SK-N-SH (cell line): ENCODE results near the gene FALEC. TPM values are rescaled to one million over a fixed set of nuclear protein-coding genes. Genes with fewer than 3 reads are reported as not detected.

Experiments
- CTCF ChIA-PET: fragments of 300-600, 350-600 bp; formaldehyde crosslinking; extraction: SDS; loops from one replicate; lab custom pipeline; 2021; lab: Yijun Ruan, JAX
- POLR2A ChIA-PET: fragments of 350-600 bp; sonication (Branson Sonifier 250); formaldehyde crosslinking; extraction: SDS; loops from one replicate; lab custom pipeline; 2020; ENCODE audit warnings: antibody characterized with exemption, inconsistent platforms; lab: Yijun Ruan, JAX
- DNase-seq: peaks from one replicate; pipeline ENCODE4 v3.0.0; 2012
- H2AFZ ChIP-seq: fragments of 200-600 bp; sonication (generic); 2 replicates; pipeline ENCODE4 v1.8.1; 2016; ENCODE audit warnings: antibody characterized with exemption, mild to moderate bottlenecking, low read depth
- H3F3A ChIP-seq: fragments of 200-600 bp; sonication (generic); replicated peaks from 2 replicates; pipeline ENCODE3; 2016; ENCODE audit warnings: antibody characterized with exemption, mild to moderate bottlenecking; ENCODE audit not compliant: insufficient read depth
- H3K27ac ChIP-seq, 2 experiments: fragments of 200-500 bp in 1 of 2; fragments of 200-600 bp in 1 of 2; sonication (Bioruptor generic) in 1 of 2; sonication (generic), shearing (Covaris generic) in 1 of 2; 2 replicates each; pipeline versions ENCODE4 v1.5.1 to v1.6.1; 2014 to 2016; ENCODE audit warnings: low read depth in 2 of 2, inconsistent platforms in 1 of 2, low read length in 1 of 2, mild to moderate bottlenecking in 1 of 2, mixed read lengths in 1 of 2
- H3K27me3 ChIP-seq: fragments of 200-600 bp; sonication (generic), shearing (Covaris generic); 2 replicates; pipeline ENCODE4 v1.6.1; 2016; ENCODE audit warnings: mixed run types; ENCODE audit not compliant: insufficient read depth
- H3K36me3 ChIP-seq, 2 experiments: fragments of 200-500 bp in 1 of 2; fragments of 200-600 bp in 1 of 2; sonication (Bioruptor generic) in 1 of 2; sonication (generic) in 1 of 2; replicated peaks in 1 of 2; 2 replicates each; pipeline versions ENCODE3 to v1.5.1; 2014 to 2016; ENCODE audit warnings: low read length in 1 of 2, mild to moderate bottlenecking in 1 of 2; ENCODE audit not compliant: insufficient read depth in 2 of 2, control insufficient read depth in 1 of 2
- H3K4me1 ChIP-seq, 2 experiments: fragments of 200-500 bp in 1 of 2; fragments of 200-600 bp in 1 of 2; sonication (Bioruptor generic) in 1 of 2; sonication (generic), shearing (Covaris generic) in 1 of 2; 2 replicates each; pipeline versions ENCODE4 v1.5.1 to v1.6.1; 2014 to 2016; ENCODE audit warnings: low read depth in 1 of 2, low read length in 1 of 2, mixed run types in 1 of 2; ENCODE audit not compliant: insufficient read depth in 2 of 2, control insufficient read depth in 1 of 2
- H3K4me2 ChIP-seq: fragments of 200-600 bp; sonication (generic), shearing (Covaris generic); 2 replicates; pipeline ENCODE4 v1.6.1; 2017; ENCODE audit warnings: mixed run types
- H3K4me3 ChIP-seq, 2 experiments: fragments of 200-500 bp in 1 of 2; fragments of 200-600 bp in 1 of 2; sonication (Bioruptor generic) in 1 of 2; sonication (generic), shearing (Covaris generic) in 1 of 2; 2 replicates each; pipeline versions ENCODE4 v1.5.1 to v1.8.1; 2014 to 2016; ENCODE audit warnings: low read depth in 2 of 2, inconsistent platforms in 1 of 2, low read length in 1 of 2, mild to moderate bottlenecking in 1 of 2, mixed read lengths in 1 of 2, moderate library complexity in 1 of 2
- H3K79me2 ChIP-seq: fragments of 200-600 bp; sonication (generic); 2 replicates; pipeline ENCODE4 v1.8.1; 2017; ENCODE audit warnings: mild to moderate bottlenecking; ENCODE audit not compliant: insufficient read depth
- H3K9ac ChIP-seq: fragments of 200-600 bp; sonication (generic); 2 replicates; pipeline ENCODE4 v1.6.1; 2017; ENCODE audit warnings: mixed run types
- H3K9me2 ChIP-seq: fragments of 200-600 bp; sonication (generic); 2 replicates; pipeline ENCODE4 v1.6.1; 2017; ENCODE audit warnings: mixed run types
- H3K9me3 ChIP-seq: fragments of 200-600 bp; sonication (generic); 2 replicates; pipeline ENCODE4 v1.6.1; 2017; ENCODE audit warnings: mixed run types, mild to moderate bottlenecking, moderate library complexity
- H4K20me1 ChIP-seq: fragments of 200-600 bp; sonication (generic); 2 replicates; pipeline ENCODE4 v1.6.1; 2017; ENCODE audit warnings: mild to moderate bottlenecking, mixed run types; ENCODE audit not compliant: insufficient read depth
- CHD2 ChIP-seq: fragments of 150-350 bp; IDR thresholded peaks from 2 replicates; pipeline ENCODE4 v1.6.1; 2018; ENCODE audit warnings: low read length; ENCODE audit not compliant: partially characterized antibody
- ELF1 ChIP-seq: IDR thresholded peaks from 2 replicates; pipeline ENCODE4 v1.4.0; 2012
- EP300 ChIP-seq, 2 experiments: IDR thresholded peaks; 2 replicates each; pipeline versions ENCODE4 v1.4.0 to v1.6.1; 2012; ENCODE audit warnings: borderline replicate concordance in 1 of 2, low read depth in 1 of 2, low read length in 1 of 2
- FOSL2 ChIP-seq: IDR thresholded peaks from 2 replicates; pipeline ENCODE4 v1.4.0; 2012; ENCODE audit warnings: low read depth, mild to moderate bottlenecking, moderate library complexity, borderline replicate concordance
- GABPA ChIP-seq: IDR thresholded peaks from 2 replicates; pipeline ENCODE4 v1.4.0; 2012; ENCODE audit warnings: low read depth, mild to moderate bottlenecking
- JUND ChIP-seq: IDR thresholded peaks from 2 replicates; pipeline ENCODE4 v1.4.0; 2012
- MAX ChIP-seq: IDR thresholded peaks from 2 replicates; pipeline ENCODE4 v1.4.0; 2012; ENCODE audit warnings: low read depth
- MEF2A ChIP-seq: IDR thresholded peaks from 2 replicates; pipeline ENCODE4 v1.4.0; 2012; ENCODE audit warnings: low read depth, borderline replicate concordance
- MXI1 ChIP-seq: IDR thresholded peaks from 2 replicates; pipeline ENCODE4 v1.6.1; 2012; ENCODE audit warnings: mild to moderate bottlenecking, low read depth, low read length, improper control_type of control experiment
- NFIC ChIP-seq: IDR thresholded peaks from 2 replicates; pipeline ENCODE4 v1.4.0; 2012; ENCODE audit warnings: borderline replicate concordance
- PBX3 ChIP-seq: IDR thresholded peaks from 2 replicates; pipeline ENCODE4; 2012
- POLR2AphosphoS5 ChIP-seq: IDR thresholded peaks from 2 replicates; pipeline ENCODE4 v1.6.1; 2012; ENCODE audit warnings: low read depth, low read length
- RXRA ChIP-seq: IDR thresholded peaks from 2 replicates; pipeline ENCODE4 v1.4.0; 2012; ENCODE audit warnings: low read depth, mild to moderate bottlenecking, borderline replicate concordance
- SIN3A ChIP-seq: IDR thresholded peaks from 2 replicates; pipeline ENCODE4 v1.6.1; 2012; ENCODE audit warnings: low read depth, mild to moderate bottlenecking, low read length, moderate library complexity, borderline replicate concordance
- TAF1 ChIP-seq: IDR thresholded peaks from 2 replicates; pipeline ENCODE4 v1.6.1; 2012; ENCODE audit warnings: low read depth, mild to moderate bottlenecking, low read length, moderate library complexity, borderline replicate concordance
- TCF12 ChIP-seq: IDR thresholded peaks from 2 replicates; pipeline ENCODE4 v1.4.0; 2012
- TEAD4 ChIP-seq: IDR thresholded peaks from 2 replicates; pipeline ENCODE4 v1.4.0; 2012; ENCODE audit warnings: mild to moderate bottlenecking, borderline replicate concordance; ENCODE audit not compliant: insufficient read depth
- USF1 ChIP-seq: IDR thresholded peaks from 2 replicates; pipeline ENCODE4 v1.4.0; 2012; ENCODE audit warnings: low read depth, borderline replicate concordance
- USF2 ChIP-seq: fragments of 150-350 bp; IDR thresholded peaks from 2 replicates; pipeline ENCODE4 v1.6.1; 2017; ENCODE audit warnings: antibody characterized with exemption, low read length, low read depth, borderline replicate concordance
- WGBS: methylation state at CpG from one replicate; pipeline ENCODE4 v1.1.6; 2017; ENCODE audit warnings: low lambda C conversion rate; 5-methylcytosine and 5-hydroxymethylcytosine counted together
- polyA plus RNA-seq, 3 experiments: library from polyadenylated mRNA; depleted of rRNA; stranded (reverse); fragments of >200 nt; gene quantifications; 2 replicates each; pipeline ENCODE4 v1.2.3, GENCODE V29; 2012
- TF ChIP-seq, protein P1 (sequence below): IDR thresholded peaks from 2 replicates; pipeline ENCODE4 v1.4.0; 2012; ENCODE audit warnings: low read depth, borderline replicate concordance
- TF ChIP-seq, protein P2 (sequence below): fragments of 150-350 bp; IDR thresholded peaks from 2 replicates; pipeline ENCODE4 v1.6.1; 2016; ENCODE audit warnings: mild to moderate bottlenecking, low read depth, low read length

FALEC gene
- polyA plus RNA-seq, 1 of the 3 experiments (the other 2 are of a cell fraction), result 0.72 TPM

DNA sequence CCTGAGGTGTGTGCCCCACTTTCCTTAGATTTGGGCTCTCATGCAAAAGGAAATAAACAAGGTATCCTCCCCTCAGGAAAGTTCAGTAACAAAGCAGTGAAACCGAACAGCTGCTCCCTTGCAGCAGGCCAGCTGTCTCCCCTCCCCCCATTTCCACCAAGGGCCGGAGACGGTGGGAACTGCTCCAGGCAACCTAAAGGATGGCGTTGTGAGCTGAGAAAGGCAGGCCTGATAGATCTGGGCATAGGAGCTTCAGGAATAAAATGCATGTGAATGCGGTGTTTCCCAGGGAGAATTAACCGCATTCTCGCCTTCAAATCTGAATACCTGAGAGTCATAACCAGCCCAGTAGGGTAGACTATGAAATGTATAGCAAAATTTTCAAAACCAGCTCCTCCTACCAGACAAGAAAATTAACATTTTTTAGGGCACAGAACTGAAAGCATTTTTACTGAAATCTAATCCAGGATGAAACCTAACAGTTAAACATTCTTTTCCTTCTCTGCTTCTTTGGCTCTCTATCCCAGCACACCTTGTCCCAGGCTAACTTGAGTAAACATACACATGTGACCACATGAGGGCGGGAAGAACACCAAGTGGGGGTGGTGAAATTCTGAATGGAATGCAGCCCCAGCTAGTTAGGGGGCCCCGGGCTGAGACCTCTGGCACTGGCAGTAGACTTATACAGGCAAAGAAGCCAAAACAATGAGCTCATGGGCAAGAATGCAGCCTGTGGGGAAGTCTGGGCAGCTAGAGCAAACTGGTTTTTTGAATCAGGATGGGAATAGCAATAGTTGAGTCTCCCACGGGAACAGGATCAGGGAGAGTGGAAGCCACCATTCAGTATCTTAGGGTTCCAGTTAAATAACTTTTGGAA lies 52.4 kb downstream of the FALEC start:
- peaks cover 97% of the 10 kb centered on the region for H3K79me2 ChIP-seq
- H3K4me1 ChIP-seq, result peaks cover 35 to 41% of the 10 kb centered on the region in 2 experiments
- CTCF ChIA-PET, result interaction anchor here (0.8 to 13.4 kb wide), 9 partner anchors 6 to 492 kb away, joined by 3 to 142 read pairs (median 3); partner anchors contain the start of gene MCL1

More for the DNA sequence above, 52.4 kb downstream of the FALEC start:
- Histone ChIP-seq H2AFZ (no peak overlapping the region), H3K27ac (peak overlapping the region; percentile 83 to 100), H3K36me3 (peaks cover 6 to 20% of the 10 kb centered on the region in 2 experiments), H3K27me3 (no peaks in the 10 kb centered on the region), H4K20me1 (peaks cover 42% of the 10 kb centered on the region), H3F3A (peaks cover 85% of the 10 kb centered on the region), H3K9me3 (no peaks in the 10 kb centered on the region), H3K9ac (peak overlapping the region; percentile 73), H3K4me3 (peak overlapping the region in 1 of 2 experiments; percentile 5; a peak in 1 of 4 replicates), H3K9me2 (no peaks in the 10 kb centered on the region), H3K4me2 (peak overlapping the region; percentile 55)
- DNase-seq, result peak; percentile 56
- peak; percentile 66; the same call in 1 of the 2 replicates for TF ChIP-seq SIN3A
- no peak for TF ChIP-seq MEF2A
- TF ChIP-seq USF2, result 0 out of 2 replicates have a peak, but pooled peaks have one; percentile 31
- TF ChIP-seq TAF1, result peak; percentile 15; the same call in 1 of the 2 replicates
- peak; percentile 42; the same call in 1 of the 2 replicates for TF ChIP-seq TCF12
- TF ChIP-seq MXI1, result no peak
- peak; percentile 54 for TF ChIP-seq POLR2AphosphoS5
- TF ChIP-seq, protein P1, sequence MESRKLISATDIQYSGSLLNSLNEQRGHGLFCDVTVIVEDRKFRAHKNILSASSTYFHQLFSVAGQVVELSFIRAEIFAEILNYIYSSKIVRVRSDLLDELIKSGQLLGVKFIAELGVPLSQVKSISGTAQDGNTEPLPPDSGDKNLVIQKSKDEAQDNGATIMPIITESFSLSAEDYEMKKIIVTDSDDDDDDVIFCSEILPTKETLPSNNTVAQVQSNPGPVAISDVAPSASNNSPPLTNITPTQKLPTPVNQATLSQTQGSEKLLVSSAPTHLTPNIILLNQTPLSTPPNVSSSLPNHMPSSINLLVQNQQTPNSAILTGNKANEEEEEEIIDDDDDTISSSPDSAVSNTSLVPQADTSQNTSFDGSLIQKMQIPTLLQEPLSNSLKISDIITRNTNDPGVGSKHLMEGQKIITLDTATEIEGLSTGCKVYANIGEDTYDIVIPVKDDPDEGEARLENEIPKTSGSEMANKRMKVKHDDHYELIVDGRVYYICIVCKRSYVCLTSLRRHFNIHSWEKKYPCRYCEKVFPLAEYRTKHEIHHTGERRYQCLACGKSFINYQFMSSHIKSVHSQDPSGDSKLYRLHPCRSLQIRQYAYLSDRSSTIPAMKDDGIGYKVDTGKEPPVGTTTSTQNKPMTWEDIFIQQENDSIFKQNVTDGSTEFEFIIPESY, result 0 out of 2 replicates have a peak, but pooled peaks have one; percentile 26
- peak; percentile 31; the same call in 1 of the 2 replicates for TF ChIP-seq RXRA
- TF ChIP-seq GABPA, result no peak
- TF ChIP-seq, protein P2, sequence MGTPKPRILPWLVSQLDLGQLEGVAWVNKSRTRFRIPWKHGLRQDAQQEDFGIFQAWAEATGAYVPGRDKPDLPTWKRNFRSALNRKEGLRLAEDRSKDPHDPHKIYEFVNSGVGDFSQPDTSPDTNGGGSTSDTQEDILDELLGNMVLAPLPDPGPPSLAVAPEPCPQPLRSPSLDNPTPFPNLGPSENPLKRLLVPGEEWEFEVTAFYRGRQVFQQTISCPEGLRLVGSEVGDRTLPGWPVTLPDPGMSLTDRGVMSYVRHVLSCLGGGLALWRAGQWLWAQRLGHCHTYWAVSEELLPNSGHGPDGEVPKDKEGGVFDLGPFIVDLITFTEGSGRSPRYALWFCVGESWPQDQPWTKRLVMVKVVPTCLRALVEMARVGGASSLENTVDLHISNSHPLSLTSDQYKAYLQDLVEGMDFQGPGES, result no peak
- peak; percentile 70; the same call in 1 of the 2 replicates for TF ChIP-seq USF1
- 0 out of 2 replicates have a peak, but pooled peaks have one; percentile 22 for TF ChIP-seq PBX3
- peak; percentile 61 for TF ChIP-seq CHD2
- peak; percentile 19; the same call in 1 of the 2 replicates for TF ChIP-seq ELF1
- no peak for TF ChIP-seq EP300 (IDR thresholded peaks at IDR 0.05; ENCODE audit: borderline replicate concordance in 1 of 2, low read depth in 1 of 2, low read length in 1 of 2)
- peak; percentile 61 for TF ChIP-seq MAX
- peak; percentile 30; the same call in 1 of the 2 replicates for TF ChIP-seq JUND
- TF ChIP-seq TEAD4, result peak; percentile 79; the same call in 1 of the 2 replicates
- 0 out of 2 replicates have a peak, but pooled peaks have one; percentile 25 for TF ChIP-seq FOSL2
- peak; percentile 71 for TF ChIP-seq NFIC
- WGBS, result 27% methylated on average over 10 of the region's 10 CpGs
- POLR2A ChIA-PET, result interaction anchor here (0.8 to 8.9 kb wide), 2 partner anchors 10 to 61 kb away, joined by 5 to 149 read pairs; partner anchors contain the start of genes ENSA and MCL1
